H1 (cell line): ENCODE results near the gene REPIN1. TPM values are rescaled to one million over a fixed set of nuclear protein-coding genes. Genes with fewer than 3 reads are reported as not detected.

Experiments
- CTCF ChIA-PET: fragments of 300-600 bp; sonication (Branson Sonifier 250); formaldehyde crosslinking; loops from one replicate; lab custom pipeline; 2021; ENCODE audit not compliant: partially characterized antibody; lab: Charles Lee
- POLR2A ChIA-PET: fragments of 300-600 bp; sonication (Branson Sonifier 250); formaldehyde crosslinking; loops from one replicate; lab custom pipeline; 2021; ENCODE audit warnings: inconsistent platforms; ENCODE audit not compliant: partially characterized antibody; lab: Charles Lee
- DNase-seq, 2 experiments: peaks; one replicate each; pipeline versions ENCODE4 v3.0.0 to v3.0.0-alpha.2; 2010 to 2022; ENCODE audit warnings: low spot score in 2 of 2, low read depth in 1 of 2, mixed read lengths in 1 of 2
- FAIRE-seq: peaks from 2 replicates; lab custom pipeline; 2011; peaks lifted over from hg19 to GRCh38; lab: Jason Lieb, UNC
- H2AFZ ChIP-seq: 2 replicates; pipeline ENCODE4 v1.8.1; 2012; ENCODE audit warnings: low read length, inconsistent platforms
- H2AK5ac ChIP-seq: 2 replicates; pipeline ENCODE4 v1.6.1; 2013; ENCODE audit warnings: low read depth, low read length
- H2BK120ac ChIP-seq: replicated peaks from 2 replicates; pipeline ENCODE3; 2013; ENCODE audit warnings: low read depth, low read length, inconsistent platforms
- H2BK12ac ChIP-seq: 2 replicates; pipeline ENCODE4 v1.6.1; 2013; ENCODE audit warnings: low read depth, low read length
- H2BK15ac ChIP-seq: 2 replicates; pipeline ENCODE4 v1.6.1; 2013; ENCODE audit warnings: low read length
- H2BK20ac ChIP-seq: 2 replicates; pipeline ENCODE4 v1.6.1; 2013; ENCODE audit warnings: low read length
- H2BK5ac ChIP-seq: 2 replicates; pipeline ENCODE4 v1.6.1; 2013; ENCODE audit warnings: low read depth, low read length
- H3K14ac ChIP-seq: 2 replicates; pipeline ENCODE4 v1.6.1; 2013; ENCODE audit warnings: inconsistent platforms; ENCODE audit not compliant: insufficient read length
- H3K18ac ChIP-seq: 2 replicates; pipeline ENCODE4 v1.6.1; 2013; ENCODE audit warnings: low read length; ENCODE audit errors: extremely low read depth
- H3K23ac ChIP-seq: 2 replicates; pipeline ENCODE4 v1.6.1; 2013; ENCODE audit warnings: inconsistent platforms; ENCODE audit not compliant: insufficient read length
- H3K23me2 ChIP-seq: 2 replicates; pipeline ENCODE4 v1.6.1; 2013; ENCODE audit warnings: low read depth, low read length
- H3K27ac ChIP-seq: 2 replicates; pipeline ENCODE4 v1.6.1; 2011; ENCODE audit warnings: low read depth, low read length, inconsistent platforms
- H3K27me3 ChIP-seq, 4 experiments: replicated peaks in 1 of 4; 1 replicate in 1 of 4; 2 replicates in 3 of 4; pipeline versions ENCODE4 v1.6.1 to v1.8.1; 2011 to 2013; ENCODE audit warnings: low read length in 3 of 4, mild to moderate bottlenecking in 3 of 4, inconsistent platforms in 2 of 4, mixed read lengths in 2 of 4, moderate library complexity in 1 of 4; ENCODE audit not compliant: control insufficient read depth in 3 of 4, insufficient read depth in 3 of 4; ENCODE audit errors: extremely low read depth in 1 of 4
- H3K36me3 ChIP-seq, 4 experiments: 2 replicates each; pipeline versions ENCODE4 v1.6.1 to v1.8.1; 2011 to 2013; ENCODE audit warnings: mild to moderate bottlenecking in 4 of 4, low read length in 3 of 4, moderate library complexity in 2 of 4, control low read depth in 1 of 4, inconsistent platforms in 1 of 4; ENCODE audit not compliant: insufficient read depth in 4 of 4, control insufficient read depth in 2 of 4
- H3K4ac ChIP-seq: replicated peaks from 2 replicates; pipeline ENCODE3; 2013; ENCODE audit warnings: low read length, low read depth, mixed read lengths, inconsistent platforms; ENCODE audit not compliant: insufficient read length
- H3K4me1 ChIP-seq, 4 experiments: replicated peaks in 1 of 4; 1 replicate in 1 of 4; 2 replicates in 3 of 4; pipeline versions ENCODE4 v1.6.1 to v1.8.1; 2011 to 2013; ENCODE audit warnings: low read length in 3 of 4, inconsistent platforms in 2 of 4, mixed read lengths in 1 of 4; ENCODE audit not compliant: insufficient read depth in 4 of 4, control insufficient read depth in 3 of 4
- H3K4me2 ChIP-seq, 2 experiments: 2 replicates each; pipeline versions ENCODE4 v1.6.1 to v1.8.1; 2011 to 2013; ENCODE audit warnings: low read depth in 2 of 2, low read length in 2 of 2, control low read depth in 1 of 2, inconsistent platforms in 1 of 2, mild to moderate bottlenecking in 1 of 2; ENCODE audit not compliant: insufficient read depth in 1 of 2
- H3K4me3 ChIP-seq, 4 experiments: fragments of 200-600, 300-600 bp in 1 of 4; sonication (generic), shearing (Covaris generic), sonication (Bioruptor Twin) in 1 of 4; 2 replicates each; pipeline versions ENCODE4 v1.5.1 to v1.8.1; 2011 to 2016; ENCODE audit warnings: low read length in 4 of 4, low read depth in 3 of 4, control low read depth in 2 of 4, inconsistent platforms in 2 of 4, mild to moderate bottlenecking in 2 of 4, mixed read lengths in 1 of 4, moderate library complexity in 1 of 4; ENCODE audit not compliant: insufficient read depth in 2 of 4; ENCODE audit errors: extremely low read depth in 1 of 4
- H3K56ac ChIP-seq: replicated peaks from 2 replicates; pipeline ENCODE3; 2013; ENCODE audit warnings: low read depth, mild to moderate bottlenecking, mixed read lengths, low read length, inconsistent platforms; ENCODE audit not compliant: insufficient read length
- H3K79me1 ChIP-seq: 2 replicates; pipeline ENCODE4 v1.6.1; 2013; ENCODE audit warnings: low read depth, low read length, control low read depth
- H3K79me2 ChIP-seq, 2 experiments: 2 replicates each; pipeline versions ENCODE4 v1.6.1 to v1.8.1; 2012 to 2013; ENCODE audit warnings: low read length in 2 of 2, mild to moderate bottlenecking in 2 of 2, inconsistent platforms in 1 of 2; ENCODE audit not compliant: insufficient read depth in 2 of 2, control insufficient read depth in 1 of 2
- H3K9ac ChIP-seq, 4 experiments: replicated peaks in 1 of 4; 1 replicate in 1 of 4; 2 replicates in 3 of 4; pipeline versions ENCODE4 v1.6.1 to v1.8.1; 2011 to 2013; ENCODE audit warnings: low read depth in 3 of 4, low read length in 3 of 4, control low read depth in 2 of 4, mild to moderate bottlenecking in 2 of 4, moderate library complexity in 2 of 4, inconsistent platforms in 1 of 4; ENCODE audit errors: extremely low read depth in 1 of 4
- H3K9me3 ChIP-seq, 2 experiments: 2 replicates each; pipeline versions ENCODE4 v1.6.1 to v1.8.1; 2012 to 2013; ENCODE audit warnings: mild to moderate bottlenecking in 2 of 2, moderate library complexity in 2 of 2, control low read depth in 1 of 2, inconsistent platforms in 1 of 2, low read depth in 1 of 2, low read length in 1 of 2, mixed read lengths in 1 of 2; ENCODE audit not compliant: insufficient read depth in 2 of 2
- H4K20me1 ChIP-seq, 2 experiments: replicated peaks in 1 of 2; 2 replicates each; pipeline versions ENCODE3 to v1.8.1; 2011 to 2013; ENCODE audit warnings: inconsistent platforms in 2 of 2, low read length in 2 of 2, mild to moderate bottlenecking in 1 of 2; ENCODE audit not compliant: insufficient read depth in 2 of 2, control insufficient read depth in 1 of 2
- H4K5ac ChIP-seq: 2 replicates; pipeline ENCODE4 v1.6.1; 2013; ENCODE audit warnings: low read length, low read depth, mixed read lengths, inconsistent platforms; ENCODE audit not compliant: insufficient read length
- H4K8ac ChIP-seq: 2 replicates; pipeline ENCODE4 v1.8.0; 2013; ENCODE audit warnings: mild to moderate bottlenecking, moderate library complexity, low read length, inconsistent platforms; ENCODE audit not compliant: insufficient read depth; ENCODE audit errors: extremely low read depth
- H4K91ac ChIP-seq: replicated peaks from 2 replicates; pipeline ENCODE3; 2013; ENCODE audit warnings: low read length, mixed read lengths, inconsistent platforms; ENCODE audit not compliant: insufficient read length
- CTBP2 ChIP-seq: IDR thresholded peaks from 2 replicates; pipeline ENCODE4 v1.7.0; 2011; ENCODE audit warnings: borderline replicate concordance, mild to moderate bottlenecking, moderate library complexity, mixed read lengths, low read length; ENCODE audit not compliant: insufficient read depth, insufficient read length
- EGR1 ChIP-seq: IDR thresholded peaks from 2 replicates; pipeline ENCODE4 v1.6.1; 2011; ENCODE audit warnings: low read depth, low read length, borderline replicate concordance
- NRF1 ChIP-seq: IDR thresholded peaks from 2 replicates; pipeline ENCODE4 v1.6.1; 2011; ENCODE audit warnings: mild to moderate bottlenecking, low read depth, low read length, improper control_type of control experiment
- WGBS, 2 experiments: shearing (Covaris generic) in 1 of 2; methylation state at CpG; one replicate each; pipeline versions ENCODE4 v1.1.6 to v1.1.7; 2013 to 2015; ENCODE audit warnings: low lambda C conversion rate in 2 of 2, mixed read lengths in 2 of 2, inconsistent platforms in 1 of 2, low coverage in 1 of 2, missing lambda C conversion rate in 1 of 2; ENCODE audit not compliant: insufficient replicate concordance in 2 of 2, insufficient coverage in 1 of 2, insufficient read length in 1 of 2; ENCODE audit errors: extremely low coverage in 1 of 2, missing lambda C conversion rate in 1 of 2; 5-methylcytosine and 5-hydroxymethylcytosine counted together
- polyA plus RNA-seq, 7 experiments: library from polyadenylated mRNA; depleted of rRNA in 3 of 7; stranded (reverse) in 5 of 7; unstranded in 2 of 7; fragments of >200 nt in 5 of 7; fragments of 200-250 nt in 2 of 7; gene quantifications; 1 replicate in 5 of 7; 2 replicates in 1 of 7; 4 replicates in 1 of 7; pipeline versions ENCODE4 v1.2.1 to v1.2.3, GENCODE V29; 2011 to 2013; ENCODE audit warnings: missing spikeins in 2 of 7, mixed read lengths in 2 of 7
- total RNA-seq: library from RNA; stranded (reverse); fragmentation: NEBNext Ultra II Directional; extraction: Animal tissue kit (Norgen Biotek cat#: 25700); gene quantifications from 2 replicates; pipeline ENCODE4 v1.2.1, GENCODE V29; 2021
- TF ChIP-seq, protein P1 (sequence below): IDR thresholded peaks from 2 replicates; pipeline ENCODE4 v1.6.1; 2012; ENCODE audit warnings: inconsistent platforms

Gene REPIN1
- total and polyA plus RNA-seq, 2 of the 8 experiments (the other 6 are each of a cell fraction or from before 2014, with no cell fraction given) = 98.6 to 125 TPM

DNA sequence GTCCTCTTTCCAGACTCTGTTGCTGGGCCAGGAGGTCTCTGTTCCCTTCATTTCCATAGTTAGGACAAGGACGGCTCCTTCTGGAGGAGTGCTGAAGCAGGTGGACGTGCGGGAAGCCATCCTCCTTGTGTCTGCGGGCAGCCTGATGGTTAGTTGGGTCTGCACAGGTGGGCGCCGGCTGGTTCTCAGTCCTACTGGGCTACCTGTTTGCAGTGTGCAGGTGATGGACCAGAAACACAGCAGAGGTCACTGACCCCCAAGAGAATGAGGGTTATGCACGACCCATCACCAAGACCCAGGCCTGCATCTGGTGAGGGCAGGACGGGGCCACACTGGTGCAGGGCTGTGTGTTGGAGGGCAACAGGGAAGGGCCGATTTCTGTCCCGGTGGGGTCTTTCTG, 35.0 kb upstream of the REPIN1 start:
- no peak for FAIRE-seq
- 0 out of 7 replicates have a peak, but pooled peaks cover 0 to 2% (median 0%) of the 10 kb centered on the region in 4 experiments for H3K27me3 ChIP-seq
- no peak overlapping the region for H2BK120ac ChIP-seq
- H3K18ac ChIP-seq = 0 out of 2 replicates have a peak overlapping the region, but pooled peaks have one; percentile 9
- peaks cover 3 to 8% of the 10 kb centered on the region in 2 experiments for H4K20me1 ChIP-seq
- peak overlapping the region; percentile 52; the same call in 1 of the 2 replicates for H2BK5ac ChIP-seq
- no peak overlapping the region for H2AFZ ChIP-seq
- peaks cover 2% of the 10 kb centered on the region for H3K79me1 ChIP-seq
- no peak overlapping the region for H3K9ac ChIP-seq
- CTCF ChIA-PET = no interaction called here
- no peaks in the 10 kb centered on the region for H3K9me3 ChIP-seq
- TF ChIP-seq, protein P1, sequence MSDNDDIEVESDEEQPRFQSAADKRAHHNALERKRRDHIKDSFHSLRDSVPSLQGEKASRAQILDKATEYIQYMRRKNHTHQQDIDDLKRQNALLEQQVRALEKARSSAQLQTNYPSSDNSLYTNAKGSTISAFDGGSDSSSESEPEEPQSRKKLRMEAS = no peak
- TF ChIP-seq NRF1 (no peak), EGR1 (no peak), CTBP2 (no peak)
- H3K36me3 ChIP-seq = peaks cover 2 to 17% (median 11%) of the 10 kb centered on the region in 4 experiments; a peak in 6 of 8 replicates
- H3K23me2 ChIP-seq = no peaks in the 10 kb centered on the region
- no peak for DNase-seq
- peak overlapping the region; percentile 82 for H2BK12ac ChIP-seq
- no peak overlapping the region for H3K4ac ChIP-seq
- no peak overlapping the region for H3K56ac ChIP-seq
- peak overlapping the region; percentile 54 for H2BK15ac ChIP-seq
- peaks cover 19 to 56% (median 37%) of the 10 kb centered on the region in 4 experiments for H3K4me1 ChIP-seq
- POLR2A ChIA-PET = interaction anchor here (1.2 kb wide), 1 partner anchor 66 kb away, joined by 5 read pairs; no protein-coding TSS in a partner anchor
- H3K14ac ChIP-seq = no peak overlapping the region
- no peak overlapping the region for H4K5ac ChIP-seq
- no peak overlapping the region for H3K23ac ChIP-seq
- no peak overlapping the region for H3K27ac ChIP-seq
- 98% methylated on average over 10 of the region's 10 CpGs; no CpG with 5 or more reads in 1 of the 2 experiments for WGBS, 2 experiments
- H2BK20ac ChIP-seq = peak overlapping the region; percentile 61; the same call in 1 of the 2 replicates
- H3K79me2 ChIP-seq = peaks cover 0 to 7% of the 10 kb centered on the region in 2 experiments; a peak in 1 of 4 replicates
- H3K4me2 ChIP-seq = no peak overlapping the region
- peak overlapping the region; percentile 95 for H2AK5ac ChIP-seq
- H4K91ac ChIP-seq = peak overlapping the region; percentile 29
- H3K4me3 ChIP-seq = no peak overlapping the region
- H4K8ac ChIP-seq = no peak overlapping the region
